GM23338 (cell line): ENCODE measurements around the gene TMEM144. TPM values are rescaled to one million over a fixed set of nuclear protein-coding genes. Genes with fewer than 3 reads are reported as not detected.

ENCODE experiments used
- ATAC-seq: fragments of 200-7000 bp; cut with Tn5 transposase; 3 replicates; pipeline ENCODE4 v1.9.1; 2020
- DNase-seq: peaks from one replicate; pipeline ENCODE4 v3.0.0-alpha.2; 2015; ENCODE audit warnings: low spot score
- H2AFZ ChIP-seq: fragments of 200-600 bp; sonication (generic); 2 replicates; pipeline ENCODE4 v1.8.0; 2016; ENCODE audit warnings: antibody characterized with exemption, mild to moderate bottlenecking, moderate library complexity
- H3F3A ChIP-seq: fragments of 200-600 bp; sonication (generic); replicated peaks from 2 replicates; pipeline ENCODE4 v1.8.0; 2017; ENCODE audit warnings: antibody characterized with exemption, mixed run types, low read depth
- H3K27ac ChIP-seq: fragments of 200-600 bp; sonication (generic); 2 replicates; pipeline ENCODE4 v1.6.1; 2016; ENCODE audit warnings: low read depth
- H3K27me3 ChIP-seq: fragments of 200-600 bp; sonication (generic); 2 replicates; pipeline ENCODE4 v1.8.0; 2016; ENCODE audit warnings: mild to moderate bottlenecking, mixed run types, moderate library complexity; ENCODE audit not compliant: insufficient read depth
- H3K36me3 ChIP-seq: fragments of 200-600 bp; sonication (generic); 2 replicates; pipeline ENCODE4 v1.8.0; 2016; ENCODE audit warnings: mild to moderate bottlenecking; ENCODE audit not compliant: insufficient read depth
- H3K4me1 ChIP-seq: fragments of 200-600 bp; sonication (generic); 2 replicates; pipeline ENCODE4 v1.8.0; 2016; ENCODE audit warnings: mild to moderate bottlenecking, moderate library complexity; ENCODE audit not compliant: insufficient read depth
- H3K4me2 ChIP-seq: fragments of 200-600 bp; sonication (generic); 2 replicates; pipeline ENCODE4 v1.7.1; 2017; ENCODE audit warnings: mixed run types
- H3K4me3 ChIP-seq: fragments of 200-600 bp; sonication (generic); 2 replicates; pipeline ENCODE4 v1.6.1; 2016; ENCODE audit warnings: mixed run types
- H3K79me2 ChIP-seq: fragments of 200-600 bp; sonication (generic); replicated peaks from 2 replicates; pipeline ENCODE4 v1.8.0; 2017; ENCODE audit warnings: mild to moderate bottlenecking; ENCODE audit not compliant: insufficient read depth
- H3K9me2 ChIP-seq: fragments of 200-600 bp; sonication (generic); 2 replicates; pipeline ENCODE4 v1.8.0; 2017; ENCODE audit not compliant: insufficient read depth
- H4K20me1 ChIP-seq: fragments of 200-600 bp; sonication (generic); replicated peaks from 2 replicates; pipeline ENCODE4 v1.8.0; 2017; ENCODE audit warnings: mild to moderate bottlenecking; ENCODE audit not compliant: insufficient read depth
- H3K27ac Mint-ChIP-seq: 2 replicates; pipeline ENCODE4 v1.8.0; 2020; ENCODE audit warnings: inconsistent platforms, mild to moderate bottlenecking, moderate library complexity, mixed read lengths
- H3K27me3 Mint-ChIP-seq: 3 replicates; pipeline ENCODE4 v1.8.0; 2022; ENCODE audit warnings: low read depth, mild to moderate bottlenecking, moderate library complexity, mixed read lengths, inconsistent platforms; ENCODE audit not compliant: insufficient read depth, poor library complexity
- H3K36me3 Mint-ChIP-seq: 3 replicates; pipeline ENCODE4 v1.8.0; 2021; ENCODE audit warnings: low read depth, mild to moderate bottlenecking, inconsistent platforms, moderate library complexity, mixed read lengths
- H3K4me1 Mint-ChIP-seq: 3 replicates; pipeline ENCODE4 v1.8.0; 2020; ENCODE audit warnings: mild to moderate bottlenecking, inconsistent platforms, mixed read lengths
- H3K4me3 Mint-ChIP-seq: 3 replicates; pipeline ENCODE4 v1.8.0; 2021; ENCODE audit warnings: moderate library complexity, mild to moderate bottlenecking, inconsistent platforms, mixed read lengths
- H3K9me3 Mint-ChIP-seq: 3 replicates; pipeline ENCODE4 v1.8.0; 2020; ENCODE audit warnings: moderate library complexity, mild to moderate bottlenecking, inconsistent platforms, mixed read lengths
- CREB1 ChIP-seq: fragments of 250-450 bp; sonication (Bioruptor Pico); IDR thresholded peaks from 2 replicates; pipeline ENCODE4 v1.5.0; 2020; ENCODE audit warnings: low read depth, mild to moderate bottlenecking, moderate library complexity
- JUNB ChIP-seq: IDR thresholded peaks from one replicate; pipeline ENCODE4 v1.6.1; 2016; ENCODE audit warnings: antibody characterized with exemption; ENCODE audit not compliant: unreplicated experiment
- POLR2AphosphoS5 ChIP-seq: IDR thresholded peaks from 2 replicates; pipeline ENCODE4 v1.6.1; 2016; ENCODE audit warnings: antibody characterized with exemption, low read depth
- STAT1 ChIP-seq: IDR thresholded peaks from one replicate; pipeline ENCODE4 v1.6.1; 2016; ENCODE audit warnings: antibody characterized with exemption; ENCODE audit not compliant: unreplicated experiment
- polyA plus RNA-seq: library from polyadenylated mRNA; unstranded; fragments of >200 nt; fragmentation: Nextera tagmentation; extraction: Ambion mirVana; gene quantifications from 2 replicates; pipeline ENCODE4 v1.2.1, GENCODE V29; 2016
- total RNA-seq: library from RNA; depleted of rRNA; stranded (reverse); fragments of >200 nt; shearing (Covaris generic); gene quantifications from 2 replicates; pipeline ENCODE4 v1.2.3, GENCODE V29; 2014
- TF ChIP-seq, protein P1 (sequence below): IDR thresholded peaks from one replicate; pipeline ENCODE4 v1.6.1; 2018; ENCODE audit warnings: antibody characterized with exemption; ENCODE audit not compliant: unreplicated experiment
- TF ChIP-seq, protein P2 (sequence below), 2 experiments: fragments of 200-600 bp in 1 of 2; sonication (generic) in 1 of 2; conservative IDR thresholded peaks; 2 replicates each; pipeline versions ENCODE4 v1.5.1 to v1.6.1; 2016 to 2017; ENCODE audit warnings: antibody characterized with exemption in 2 of 2, low read depth in 2 of 2, mild to moderate bottlenecking in 2 of 2, moderate library complexity in 1 of 2

Gene TMEM144
- total and polyA plus RNA-seq, 2 experiments from 2014 or later, result 1.3 to 1.7 TPM

DNA sequence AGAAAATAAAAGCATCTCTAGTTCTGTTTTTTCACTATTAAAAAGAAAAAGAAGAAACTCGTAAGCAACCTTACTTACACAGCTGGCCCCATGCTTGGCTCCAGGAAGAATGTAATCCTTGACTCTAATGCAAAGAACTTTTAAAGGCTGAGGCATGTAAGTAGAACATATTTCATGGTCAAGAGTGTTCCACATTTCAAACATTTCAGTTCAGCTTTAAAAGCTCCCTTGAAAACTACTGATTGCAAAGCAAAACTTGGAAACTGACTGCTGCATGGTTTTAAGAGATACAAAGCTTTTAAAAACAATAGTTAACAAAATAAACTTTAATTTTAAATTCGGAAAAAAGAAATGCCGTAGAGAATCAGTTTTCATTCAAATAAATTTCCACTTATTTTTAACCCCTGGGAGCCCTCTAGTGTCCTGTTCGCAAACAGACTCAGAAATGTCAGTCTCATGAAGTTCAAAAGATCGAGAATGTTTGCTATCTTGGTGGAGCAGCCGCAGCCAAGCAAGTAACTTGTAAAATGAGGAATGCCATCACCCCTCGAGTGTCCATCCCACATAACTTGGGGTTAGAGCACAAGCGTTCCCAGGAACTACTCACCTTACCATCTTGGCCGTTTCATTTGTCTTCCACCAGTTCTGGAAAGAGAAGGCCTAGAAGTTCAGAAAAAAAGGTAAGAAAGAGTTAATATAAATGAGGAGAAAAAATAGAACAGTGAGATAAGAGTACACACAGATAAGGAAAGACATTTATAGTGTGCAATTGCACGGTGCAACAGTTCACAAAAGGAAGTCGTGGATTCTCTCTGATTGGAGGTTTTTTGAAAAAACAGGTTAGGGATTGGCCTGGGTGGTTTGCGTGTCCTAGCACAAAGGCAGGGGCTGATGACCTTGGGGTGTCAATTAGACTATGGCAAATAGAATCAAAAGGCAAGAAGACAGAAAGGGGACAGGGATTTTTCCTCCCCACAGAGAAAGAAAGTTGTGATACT lies 37.7 kb upstream of the TMEM144 start, which contains the start of gene GASK1B:
Gene GASK1B (minus strand): TSS at position 765 of the 998 bp plus-strand sequence. CDS start 1,650 bp downstream, outside the sequence.
- Mint-ChIP-seq H3K4me3 (no peak within 1 kb of the TSS), H3K27ac (peak within 1 kb of the TSS; percentile 81; the same call in 1 of the 2 replicates), H3K9me3 (no peaks in the 10 kb centered on the region), H3K36me3 (no peaks in the 10 kb centered on the region), H3K27me3 (peaks cover 1% of the 10 kb centered on the region), H3K4me1 (peaks cover 10% of the 10 kb centered on the region)
- no peaks in the 10 kb centered on the region for H3K79me2 ChIP-seq
- H3K9me2 ChIP-seq, result no peaks in the 10 kb centered on the region
- peak; percentile 86 for DNase-seq
- no peak within 1 kb of the TSS for H3K27ac ChIP-seq
- no peak for TF ChIP-seq POLR2AphosphoS5
- TF ChIP-seq, protein P1, sequence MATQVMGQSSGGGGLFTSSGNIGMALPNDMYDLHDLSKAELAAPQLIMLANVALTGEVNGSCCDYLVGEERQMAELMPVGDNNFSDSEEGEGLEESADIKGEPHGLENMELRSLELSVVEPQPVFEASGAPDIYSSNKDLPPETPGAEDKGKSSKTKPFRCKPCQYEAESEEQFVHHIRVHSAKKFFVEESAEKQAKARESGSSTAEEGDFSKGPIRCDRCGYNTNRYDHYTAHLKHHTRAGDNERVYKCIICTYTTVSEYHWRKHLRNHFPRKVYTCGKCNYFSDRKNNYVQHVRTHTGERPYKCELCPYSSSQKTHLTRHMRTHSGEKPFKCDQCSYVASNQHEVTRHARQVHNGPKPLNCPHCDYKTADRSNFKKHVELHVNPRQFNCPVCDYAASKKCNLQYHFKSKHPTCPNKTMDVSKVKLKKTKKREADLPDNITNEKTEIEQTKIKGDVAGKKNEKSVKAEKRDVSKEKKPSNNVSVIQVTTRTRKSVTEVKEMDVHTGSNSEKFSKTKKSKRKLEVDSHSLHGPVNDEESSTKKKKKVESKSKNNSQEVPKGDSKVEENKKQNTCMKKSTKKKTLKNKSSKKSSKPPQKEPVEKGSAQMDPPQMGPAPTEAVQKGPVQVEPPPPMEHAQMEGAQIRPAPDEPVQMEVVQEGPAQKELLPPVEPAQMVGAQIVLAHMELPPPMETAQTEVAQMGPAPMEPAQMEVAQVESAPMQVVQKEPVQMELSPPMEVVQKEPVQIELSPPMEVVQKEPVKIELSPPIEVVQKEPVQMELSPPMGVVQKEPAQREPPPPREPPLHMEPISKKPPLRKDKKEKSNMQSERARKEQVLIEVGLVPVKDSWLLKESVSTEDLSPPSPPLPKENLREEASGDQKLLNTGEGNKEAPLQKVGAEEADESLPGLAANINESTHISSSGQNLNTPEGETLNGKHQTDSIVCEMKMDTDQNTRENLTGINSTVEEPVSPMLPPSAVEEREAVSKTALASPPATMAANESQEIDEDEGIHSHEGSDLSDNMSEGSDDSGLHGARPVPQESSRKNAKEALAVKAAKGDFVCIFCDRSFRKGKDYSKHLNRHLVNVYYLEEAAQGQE, result no peak
- TF ChIP-seq JUNB, result no peak
- no peak for TF ChIP-seq STAT1
- TF ChIP-seq, protein P2, sequence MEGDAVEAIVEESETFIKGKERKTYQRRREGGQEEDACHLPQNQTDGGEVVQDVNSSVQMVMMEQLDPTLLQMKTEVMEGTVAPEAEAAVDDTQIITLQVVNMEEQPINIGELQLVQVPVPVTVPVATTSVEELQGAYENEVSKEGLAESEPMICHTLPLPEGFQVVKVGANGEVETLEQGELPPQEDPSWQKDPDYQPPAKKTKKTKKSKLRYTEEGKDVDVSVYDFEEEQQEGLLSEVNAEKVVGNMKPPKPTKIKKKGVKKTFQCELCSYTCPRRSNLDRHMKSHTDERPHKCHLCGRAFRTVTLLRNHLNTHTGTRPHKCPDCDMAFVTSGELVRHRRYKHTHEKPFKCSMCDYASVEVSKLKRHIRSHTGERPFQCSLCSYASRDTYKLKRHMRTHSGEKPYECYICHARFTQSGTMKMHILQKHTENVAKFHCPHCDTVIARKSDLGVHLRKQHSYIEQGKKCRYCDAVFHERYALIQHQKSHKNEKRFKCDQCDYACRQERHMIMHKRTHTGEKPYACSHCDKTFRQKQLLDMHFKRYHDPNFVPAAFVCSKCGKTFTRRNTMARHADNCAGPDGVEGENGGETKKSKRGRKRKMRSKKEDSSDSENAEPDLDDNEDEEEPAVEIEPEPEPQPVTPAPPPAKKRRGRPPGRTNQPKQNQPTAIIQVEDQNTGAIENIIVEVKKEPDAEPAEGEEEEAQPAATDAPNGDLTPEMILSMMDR (conservative IDR thresholded peaks at IDR 0.05; ENCODE audit: low read depth in 2 of 2), result peak; percentile 69 to 74
- no peaks in the 10 kb centered on the region for H3K36me3 ChIP-seq
- no peaks in the 10 kb centered on the region for H3K4me1 ChIP-seq
- no peaks in the 10 kb centered on the region for H4K20me1 ChIP-seq
- no peak within 1 kb of the TSS for H2AFZ ChIP-seq
- H3F3A ChIP-seq, result no peaks in the 10 kb centered on the region
- no peak within 1 kb of the TSS for H3K4me3 ChIP-seq
- no peak within 1 kb of the TSS for H3K4me2 ChIP-seq
- H3K27me3 ChIP-seq, result no peaks in the 10 kb centered on the region
- ATAC-seq, result peak; percentile 69

DNA sequence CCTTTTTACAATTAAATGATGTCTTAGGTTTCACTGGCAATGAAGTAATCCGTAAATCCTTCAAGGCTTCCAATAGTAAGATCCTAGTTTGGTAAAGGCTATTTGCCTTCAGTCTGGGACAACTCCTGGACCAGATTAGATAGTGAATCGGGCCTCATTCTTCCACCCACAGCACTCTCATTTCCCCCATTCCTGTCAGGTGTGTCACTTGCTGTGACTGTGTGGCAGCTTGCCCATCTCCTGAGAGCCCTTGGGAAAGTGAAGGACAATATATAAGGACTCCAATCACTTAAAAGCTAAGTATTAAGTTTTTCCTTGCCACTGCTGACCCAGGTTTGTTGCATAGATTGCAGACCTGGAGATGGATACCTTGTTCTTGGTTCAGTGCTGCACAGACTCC lies 34.2 kb upstream of the TMEM144 start:
- Histone ChIP-seq H3K4me1 (no peaks in the 10 kb centered on the region), H3K9me2 (no peaks in the 10 kb centered on the region), H3K4me3 (no peak overlapping the region), H3F3A (no peaks in the 10 kb centered on the region), H3K79me2 (no peaks in the 10 kb centered on the region), H3K27ac (no peak overlapping the region), H4K20me1 (no peaks in the 10 kb centered on the region), H2AFZ (no peak overlapping the region), H3K4me2 (no peak overlapping the region), H3K27me3 (no peaks in the 10 kb centered on the region), H3K36me3 (no peaks in the 10 kb centered on the region)
- no peak for DNase-seq
- Mint-ChIP-seq H3K27me3 (peaks cover 1% of the 10 kb centered on the region), H3K4me1 (peaks cover 10% of the 10 kb centered on the region), H3K9me3 (no peaks in the 10 kb centered on the region), H3K36me3 (no peaks in the 10 kb centered on the region), H3K27ac (no peak overlapping the region), H3K4me3 (no peak overlapping the region)
- ATAC-seq, result no peak
- TF ChIP-seq CREB1 (CRISPR knock-in tag), result no peak
